NCI-H2196 treated with DMSO at 0.1 percent for 48 hours (cell line): Measurements from ENCODE around the gene RHBDF1.

Experiments
- DNase-seq: peaks from one replicate; lab custom pipeline; 2025; ENCODE audit not compliant: unreplicated experiment; lab: John Stamatoyannopoulos, UW

RHBDF1 gene, protein sequence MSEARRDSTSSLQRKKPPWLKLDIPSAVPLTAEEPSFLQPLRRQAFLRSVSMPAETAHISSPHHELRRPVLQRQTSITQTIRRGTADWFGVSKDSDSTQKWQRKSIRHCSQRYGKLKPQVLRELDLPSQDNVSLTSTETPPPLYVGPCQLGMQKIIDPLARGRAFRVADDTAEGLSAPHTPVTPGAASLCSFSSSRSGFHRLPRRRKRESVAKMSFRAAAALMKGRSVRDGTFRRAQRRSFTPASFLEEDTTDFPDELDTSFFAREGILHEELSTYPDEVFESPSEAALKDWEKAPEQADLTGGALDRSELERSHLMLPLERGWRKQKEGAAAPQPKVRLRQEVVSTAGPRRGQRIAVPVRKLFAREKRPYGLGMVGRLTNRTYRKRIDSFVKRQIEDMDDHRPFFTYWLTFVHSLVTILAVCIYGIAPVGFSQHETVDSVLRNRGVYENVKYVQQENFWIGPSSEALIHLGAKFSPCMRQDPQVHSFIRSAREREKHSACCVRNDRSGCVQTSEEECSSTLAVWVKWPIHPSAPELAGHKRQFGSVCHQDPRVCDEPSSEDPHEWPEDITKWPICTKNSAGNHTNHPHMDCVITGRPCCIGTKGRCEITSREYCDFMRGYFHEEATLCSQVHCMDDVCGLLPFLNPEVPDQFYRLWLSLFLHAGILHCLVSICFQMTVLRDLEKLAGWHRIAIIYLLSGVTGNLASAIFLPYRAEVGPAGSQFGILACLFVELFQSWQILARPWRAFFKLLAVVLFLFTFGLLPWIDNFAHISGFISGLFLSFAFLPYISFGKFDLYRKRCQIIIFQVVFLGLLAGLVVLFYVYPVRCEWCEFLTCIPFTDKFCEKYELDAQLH

DNA sequence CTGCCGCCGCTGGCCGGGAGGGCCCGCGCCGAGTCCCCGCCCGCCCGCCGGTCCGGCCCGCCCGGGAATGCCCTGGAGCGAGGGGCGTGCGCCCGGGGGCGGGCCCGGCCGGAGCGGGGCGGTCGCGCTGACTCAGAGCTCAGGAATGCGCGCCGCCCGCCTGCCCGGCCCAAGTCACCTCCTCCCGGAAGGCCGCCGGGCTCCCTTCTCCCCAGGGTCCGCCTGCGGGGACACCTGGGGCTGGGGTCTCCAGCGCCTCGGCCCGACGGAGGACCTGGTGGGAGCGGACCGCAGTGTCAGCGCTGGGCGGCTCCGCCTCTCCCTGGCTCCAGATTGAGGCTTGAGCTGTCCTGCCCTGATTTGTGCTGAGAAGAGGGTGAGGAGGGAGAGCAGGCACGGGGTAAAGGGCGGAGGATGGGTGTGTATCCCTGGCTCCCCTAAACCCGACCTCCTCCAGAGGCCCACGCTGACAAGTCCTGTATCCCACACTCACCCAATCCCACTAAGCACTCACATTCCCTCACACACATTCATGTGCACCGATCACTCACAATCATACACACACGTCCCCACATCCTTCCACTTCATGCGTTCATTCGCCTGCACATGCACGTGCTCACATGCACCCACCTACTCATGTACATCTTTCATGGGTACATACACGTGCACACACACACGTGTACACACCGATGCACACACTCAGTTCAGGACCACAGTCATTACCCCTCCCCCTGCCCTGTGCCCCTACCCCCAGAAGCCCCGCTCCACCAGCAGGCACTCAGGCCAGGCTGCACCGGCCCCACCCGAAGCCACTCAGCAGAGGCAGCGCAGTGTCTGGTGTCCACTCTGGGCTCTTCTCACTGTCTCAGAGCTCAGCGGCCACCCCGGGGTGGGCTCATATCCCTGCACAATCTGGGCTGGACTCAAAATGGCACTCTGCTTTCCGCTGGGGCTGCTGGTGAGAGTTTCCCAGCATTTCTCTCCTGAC, at the start of gene RHBDF1:
TSS of gene RHBDF1 (minus strand) at position 71 of the 988 bp plus-strand sequence. CDS start 7,616 bp downstream, outside the sequence.
- DNase-seq = no peak

DNA sequence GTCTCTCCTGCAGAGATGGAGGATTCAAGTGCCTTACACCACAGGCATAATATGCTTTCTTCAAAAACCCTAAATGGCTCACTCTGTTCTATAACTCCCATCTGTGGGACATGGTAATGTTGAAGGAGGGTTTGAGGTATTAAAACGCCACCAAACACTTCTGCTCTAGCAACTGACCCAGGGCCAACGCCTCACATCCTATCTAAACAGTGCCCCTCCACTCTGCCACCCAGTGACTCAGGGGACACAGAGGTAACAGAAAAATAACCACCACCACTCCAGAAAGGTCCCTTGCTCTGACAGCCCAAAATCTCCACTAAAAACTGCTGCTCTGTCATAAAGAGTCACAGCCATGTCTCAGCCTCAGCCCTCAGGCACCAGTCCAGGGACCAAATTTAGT, 48.3 kb upstream of the RHBDF1 start:
- DNase-seq = no peak

DNA sequence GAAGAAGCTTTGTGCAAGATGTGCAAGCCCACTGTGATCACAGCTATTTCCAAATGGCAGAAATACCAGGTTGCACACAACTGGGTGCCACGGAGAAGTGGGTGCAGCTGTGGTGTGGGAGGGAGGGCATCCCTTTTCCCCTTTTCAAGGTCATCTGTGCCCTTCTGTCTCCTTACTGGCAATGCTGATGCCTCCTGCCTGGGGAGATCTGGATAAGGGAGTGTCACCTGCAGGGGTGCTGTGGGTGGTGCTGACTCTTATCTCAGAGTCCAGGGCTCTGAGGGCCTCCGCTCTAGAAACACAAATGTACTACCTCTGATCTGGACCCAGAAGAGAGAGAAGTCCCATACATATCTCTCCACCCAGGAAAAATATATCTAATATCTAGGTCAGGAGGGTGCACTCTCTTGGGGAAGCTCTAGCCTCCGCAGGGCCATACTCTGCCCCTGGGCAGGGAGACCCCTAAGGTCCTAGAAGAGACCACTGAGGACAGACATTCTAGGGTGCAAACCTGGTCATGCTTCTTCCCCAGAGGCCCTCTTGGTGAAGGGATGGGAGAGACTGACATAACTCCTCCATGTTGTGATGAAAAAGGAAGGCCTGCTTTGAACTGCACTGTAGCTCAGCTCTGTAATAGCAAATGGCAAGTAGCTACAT, 47.5 kb upstream of the RHBDF1 start:
- DNase-seq = no peak

DNA sequence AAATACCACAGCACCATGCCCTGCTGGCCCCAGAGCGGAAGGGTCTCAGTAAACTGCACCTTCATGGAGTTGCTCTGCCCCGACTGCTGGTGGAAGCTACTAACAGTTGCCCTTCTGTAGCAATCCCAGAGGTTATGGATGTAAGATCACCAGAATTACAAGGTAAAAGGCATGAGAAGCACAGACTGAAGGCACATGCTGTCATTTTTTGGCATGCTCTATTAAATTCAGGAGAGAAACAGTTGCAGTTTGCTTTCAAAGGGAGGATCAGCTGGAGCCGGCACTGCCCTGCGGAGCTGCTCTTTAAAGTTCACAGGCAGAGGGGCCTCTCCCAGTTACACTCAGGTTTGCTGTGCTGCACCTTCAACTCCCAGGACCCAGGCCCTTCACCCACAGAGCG, 46.9 kb upstream of the RHBDF1 start:
- no peak for DNase-seq

DNA sequence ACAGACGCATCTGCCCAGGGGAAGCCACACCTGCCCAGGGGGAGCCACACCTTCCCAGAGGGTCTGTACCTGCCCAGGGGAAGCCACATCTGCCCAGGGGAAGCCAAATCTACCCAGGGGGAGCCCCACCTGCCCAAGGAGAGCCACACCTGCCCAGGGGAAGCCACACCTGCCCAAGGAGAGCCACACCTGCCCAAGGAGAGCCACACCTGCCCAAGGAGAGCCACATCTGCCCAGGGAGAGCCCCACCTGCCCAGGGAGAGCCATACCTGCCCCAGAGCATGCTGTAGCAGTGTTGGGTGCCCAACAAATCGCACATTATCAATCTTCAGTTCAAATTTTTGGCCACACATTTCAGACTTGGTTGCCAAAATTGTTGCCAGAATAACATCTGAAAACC, 46.4 kb upstream of the RHBDF1 start:
- DNase-seq = no peak

DNA sequence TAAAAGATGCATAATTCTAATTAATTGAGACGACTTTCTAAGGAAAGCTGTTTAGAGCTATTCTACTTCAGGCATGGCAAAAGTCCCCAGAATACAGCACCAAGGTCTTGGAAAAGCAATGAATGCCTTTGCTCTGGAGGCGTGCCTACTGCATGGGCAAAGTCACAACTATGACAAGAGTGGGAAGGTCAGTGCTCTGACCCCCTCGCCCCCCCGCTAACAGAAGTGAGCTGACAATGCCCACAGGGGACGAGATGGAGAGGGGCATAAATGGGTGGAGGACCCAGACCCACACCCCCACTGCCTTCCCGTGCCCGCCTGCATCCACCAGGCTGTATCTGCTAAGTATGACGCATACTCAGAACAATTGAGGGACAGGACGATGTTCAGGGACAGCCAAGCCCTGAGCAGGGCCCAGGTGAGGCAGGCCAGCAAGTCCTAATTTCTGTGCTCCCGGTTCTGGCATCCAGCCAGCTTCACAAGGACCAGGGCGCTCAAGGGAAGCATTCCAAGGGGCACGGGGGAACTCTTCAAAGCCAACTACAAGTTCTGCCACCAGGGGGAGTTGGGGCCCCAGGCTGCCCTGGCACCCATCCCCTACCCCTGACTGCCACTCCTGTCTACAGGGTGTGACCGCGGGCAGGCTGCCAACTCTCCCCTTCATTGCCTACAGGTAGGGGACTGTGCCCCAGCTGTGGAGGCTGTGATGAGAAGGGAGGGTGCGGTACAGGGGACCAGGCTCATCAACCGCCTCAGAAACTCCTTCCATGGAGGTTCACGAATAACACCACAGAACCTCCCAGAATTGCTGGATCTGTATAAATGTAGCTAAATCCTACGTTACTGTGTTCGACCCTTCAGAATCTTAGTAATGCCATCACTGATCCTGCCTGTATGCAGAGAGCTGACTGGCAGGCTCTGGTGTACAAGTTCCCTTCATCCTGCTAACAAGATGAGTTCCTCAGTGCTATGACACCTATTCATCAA, 45.2 kb upstream of the RHBDF1 start:
- DNase-seq = peak; percentile 40

DNA sequence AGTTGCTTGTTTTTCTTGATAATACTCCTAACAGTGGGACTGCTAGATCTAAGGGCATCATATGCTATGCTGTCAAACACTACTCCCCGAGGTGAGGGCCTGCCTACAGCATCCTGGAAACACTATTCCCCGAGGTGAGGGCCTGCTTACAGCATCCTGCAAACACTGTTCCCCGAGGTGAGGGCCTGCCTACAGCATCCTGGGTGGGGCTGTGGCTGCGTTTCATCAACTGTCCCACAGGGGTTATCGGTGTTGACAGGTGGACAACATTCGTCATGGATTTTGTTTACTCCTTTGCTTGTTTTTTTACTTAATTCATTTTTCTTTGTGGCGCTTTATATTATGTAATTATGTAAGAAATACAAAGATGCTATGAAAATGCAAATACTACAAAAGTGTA, 43.6 kb upstream of the RHBDF1 start:
- no peak for DNase-seq

DNA sequence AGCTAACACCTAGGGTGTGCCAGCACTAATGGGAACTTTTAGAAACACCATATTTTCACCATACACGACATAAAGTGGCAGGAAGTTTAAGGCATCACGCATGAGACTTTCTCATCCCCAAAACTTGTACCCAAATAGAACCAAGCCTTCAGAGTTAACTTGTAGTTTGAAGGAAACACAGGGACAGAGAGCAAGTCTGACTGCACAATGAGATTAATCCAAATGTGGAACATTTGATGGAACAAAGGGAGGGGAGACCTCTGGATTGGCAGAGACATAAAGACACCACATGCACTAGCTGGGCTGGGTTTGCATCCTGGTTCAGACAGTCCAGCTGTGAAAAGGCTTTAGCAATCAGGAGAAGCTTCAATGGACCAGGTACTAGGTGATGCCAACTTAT, 41.9 kb upstream of the RHBDF1 start:
- DNase-seq = no peak

DNA sequence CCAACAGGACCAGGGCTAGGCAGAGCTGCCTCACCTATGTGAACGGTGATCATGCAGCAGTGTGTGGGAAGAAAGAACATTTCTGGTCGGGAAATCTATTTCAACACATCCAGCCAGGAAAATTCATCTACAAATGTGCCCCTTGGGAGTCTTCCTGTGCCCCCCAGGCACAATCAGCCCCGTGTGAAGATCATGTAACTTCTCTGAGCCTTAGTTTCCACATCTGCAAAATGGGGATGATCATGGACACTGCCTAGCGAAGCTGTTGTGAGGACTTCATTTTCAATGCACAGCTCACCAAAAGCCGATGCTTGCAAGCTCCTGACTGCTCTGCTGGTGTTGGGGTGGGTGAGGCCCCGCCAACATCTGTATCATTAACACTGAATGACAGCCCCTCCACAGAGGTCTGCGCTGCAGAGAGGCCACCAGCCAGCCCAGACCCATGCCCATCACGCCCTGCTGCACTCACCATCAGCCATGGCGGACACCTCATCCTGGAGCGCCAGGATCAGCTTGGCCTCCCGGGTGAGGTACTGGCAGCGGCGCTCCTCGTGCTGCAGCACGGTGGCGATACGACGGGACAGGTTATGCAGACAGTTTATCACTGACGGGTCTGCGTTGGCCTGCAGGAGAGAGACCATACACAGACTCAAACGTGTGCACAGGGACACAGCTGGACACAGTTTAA, 39.9 kb upstream of the RHBDF1 start:
- DNase-seq = no peak

DNA sequence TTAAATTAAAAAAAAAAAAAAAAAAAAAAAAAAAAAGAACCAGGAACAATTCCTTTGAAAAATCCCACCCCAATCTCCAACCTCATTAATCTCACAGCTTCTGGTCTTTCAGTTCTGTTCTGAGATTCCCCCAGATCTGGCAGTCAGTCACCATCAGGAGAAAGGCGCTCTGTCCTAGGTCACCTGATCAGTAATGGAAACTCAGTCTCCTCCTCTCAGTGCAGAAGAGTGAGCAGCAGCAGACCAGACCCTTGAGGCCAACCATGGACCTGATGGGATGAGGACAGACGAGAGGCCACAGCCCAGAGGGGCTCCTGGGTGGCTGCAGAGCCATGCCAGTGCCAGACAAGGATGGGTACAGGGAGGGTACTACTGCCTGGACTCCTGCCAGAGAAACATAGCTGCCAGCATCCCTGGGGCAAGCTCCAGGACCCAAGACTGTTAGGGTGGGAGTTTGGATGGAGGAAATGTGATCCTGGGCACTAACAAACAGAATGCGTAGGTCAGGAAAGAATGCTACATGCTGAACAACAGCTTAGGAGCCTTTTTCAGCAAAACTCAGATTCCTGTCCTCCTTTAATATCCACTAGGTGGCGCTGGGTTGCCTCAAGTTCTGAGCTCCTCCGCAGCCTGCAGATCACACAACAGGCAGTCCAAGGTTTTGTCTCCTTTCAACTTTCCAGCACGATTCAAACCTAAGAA, 34.3 kb upstream of the RHBDF1 start:
- peak; percentile 76 for DNase-seq

DNA sequence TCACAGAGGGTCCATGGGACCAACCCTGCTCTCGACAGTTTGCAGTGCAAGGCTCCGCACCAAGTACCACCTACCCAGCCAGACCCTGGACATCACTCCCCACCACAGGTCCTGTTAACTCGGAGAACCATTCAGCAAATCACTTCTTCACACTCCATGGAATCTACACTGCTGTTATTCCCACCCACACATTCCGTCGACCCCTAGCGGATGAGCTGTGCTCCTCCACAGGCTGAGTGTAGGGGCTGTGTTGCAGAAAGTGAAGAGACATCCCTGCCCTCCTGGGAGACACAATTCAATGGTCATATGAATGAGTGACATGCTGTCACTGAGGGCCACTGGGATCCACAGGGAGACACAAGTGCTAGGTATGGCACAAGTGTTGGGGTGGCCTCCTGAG, 33.1 kb upstream of the RHBDF1 start:
- no peak for DNase-seq

DNA sequence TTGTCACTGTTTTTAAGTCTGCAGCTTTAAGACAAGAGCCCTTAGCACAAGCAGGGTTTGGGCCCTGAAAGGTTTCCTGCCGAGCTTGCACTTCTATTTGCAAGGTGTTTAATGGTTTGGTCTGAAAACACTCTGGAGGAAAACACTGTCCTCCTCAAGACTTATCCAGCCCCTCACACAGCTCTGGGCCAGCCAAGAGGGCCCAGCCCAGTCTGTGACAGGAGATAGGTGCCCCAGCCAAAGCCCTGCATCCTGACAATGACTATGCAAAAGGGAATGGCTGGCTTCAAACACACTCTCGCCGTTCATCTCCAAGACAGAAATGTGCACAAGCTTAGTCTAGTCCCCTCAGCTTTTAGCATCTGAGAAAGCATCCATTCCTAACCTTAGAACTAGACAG, 32.5 kb upstream of the RHBDF1 start:
- DNase-seq = no peak

DNA sequence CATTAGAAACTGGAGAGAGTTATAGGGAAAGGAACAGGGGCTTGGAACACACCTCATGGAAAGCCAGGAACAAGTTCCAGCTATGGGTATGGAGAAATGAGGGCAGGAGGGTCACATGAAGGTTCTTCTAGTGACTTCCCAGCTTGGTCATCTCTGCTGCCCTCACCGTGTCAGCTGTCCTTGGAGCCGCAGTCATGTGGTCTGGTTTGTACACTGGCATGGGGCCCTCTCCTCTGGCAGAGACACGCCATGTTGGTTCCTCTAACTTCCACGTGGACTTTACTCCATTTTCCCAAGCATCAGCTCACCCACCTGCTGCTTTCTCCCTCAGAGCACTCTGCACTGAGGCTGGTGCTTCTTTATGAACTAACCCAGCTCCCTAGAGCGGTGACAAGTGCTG, 31.9 kb upstream of the RHBDF1 start:
- no peak for DNase-seq

DNA sequence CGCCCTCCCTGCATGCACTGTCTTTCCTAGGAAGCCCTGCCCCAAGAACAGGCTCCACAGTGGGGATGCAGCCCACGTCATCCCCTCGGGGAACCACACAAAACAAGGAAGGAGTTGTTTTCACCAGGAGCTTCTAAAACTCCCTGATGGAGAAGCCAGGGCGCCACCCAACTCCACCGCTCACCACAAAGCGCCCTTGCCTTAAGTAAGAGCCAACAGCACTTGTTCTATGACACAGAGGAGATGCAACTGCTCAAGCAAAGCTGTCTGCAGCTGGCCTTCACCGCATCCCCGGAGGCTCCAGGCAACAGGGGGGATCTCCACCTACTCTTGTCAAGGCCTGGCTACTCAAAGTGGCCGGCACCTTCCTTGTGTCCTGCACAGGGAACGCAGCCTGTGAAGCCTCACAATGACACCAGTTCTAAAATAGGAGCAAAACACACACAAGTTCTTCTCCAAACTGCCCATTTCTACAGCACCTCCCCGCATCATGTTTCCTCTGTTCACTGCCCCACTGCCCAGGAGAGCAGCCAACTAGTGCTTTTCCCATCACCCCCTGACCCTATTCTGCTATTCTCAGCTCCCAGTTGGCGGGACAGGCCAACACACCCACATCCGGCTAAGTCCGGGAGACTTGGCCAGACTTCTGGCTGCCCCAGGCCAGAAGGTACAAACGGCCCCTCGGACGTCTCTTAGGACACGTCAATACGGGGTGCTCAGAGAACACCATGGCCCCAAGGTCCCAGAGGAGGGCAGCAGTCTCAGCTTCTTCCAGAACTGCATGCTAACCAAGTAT, 29.8 kb upstream of the RHBDF1 start:
- DNase-seq = no peak

DNA sequence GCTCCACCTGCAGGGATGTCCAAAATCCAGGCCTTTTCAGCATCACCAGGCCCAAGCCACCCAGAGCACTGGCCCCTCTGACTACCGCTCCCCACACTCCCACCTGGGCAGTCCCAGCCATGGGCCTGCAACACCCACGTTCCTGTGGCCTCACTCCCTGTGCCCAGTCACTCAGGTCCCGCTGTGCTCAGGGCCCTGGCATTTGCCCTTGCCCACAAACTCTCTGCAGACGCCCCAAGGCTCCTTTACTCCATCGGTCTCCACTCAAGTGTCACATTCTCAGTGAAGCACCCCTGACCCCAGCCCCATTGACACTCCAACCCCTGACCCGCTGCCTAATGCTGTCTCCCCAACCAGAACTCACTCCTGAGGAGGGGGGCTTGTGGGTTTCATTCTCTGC, 29.2 kb upstream of the RHBDF1 start:
- no peak for DNase-seq

DNA sequence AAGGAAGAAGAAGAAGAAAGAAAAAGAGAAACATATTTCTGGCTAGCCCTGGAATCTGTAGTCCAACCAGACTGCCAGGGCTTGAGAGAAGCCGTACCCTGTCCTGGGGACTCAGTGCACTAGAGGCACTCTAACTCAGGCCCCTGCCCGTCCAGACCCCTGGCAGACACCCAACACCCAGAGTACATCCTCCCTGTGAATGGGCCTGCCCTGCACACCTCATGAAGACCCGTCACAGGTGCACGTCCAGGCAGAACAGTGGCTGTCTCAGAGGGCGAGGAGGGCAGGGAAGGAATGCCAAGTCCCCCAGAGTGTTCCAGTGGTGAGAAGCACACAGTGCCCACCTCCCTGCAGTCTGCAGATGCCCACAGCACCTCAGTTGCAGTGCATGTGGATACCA, 28.6 kb upstream of the RHBDF1 start:
- no peak for DNase-seq

DNA sequence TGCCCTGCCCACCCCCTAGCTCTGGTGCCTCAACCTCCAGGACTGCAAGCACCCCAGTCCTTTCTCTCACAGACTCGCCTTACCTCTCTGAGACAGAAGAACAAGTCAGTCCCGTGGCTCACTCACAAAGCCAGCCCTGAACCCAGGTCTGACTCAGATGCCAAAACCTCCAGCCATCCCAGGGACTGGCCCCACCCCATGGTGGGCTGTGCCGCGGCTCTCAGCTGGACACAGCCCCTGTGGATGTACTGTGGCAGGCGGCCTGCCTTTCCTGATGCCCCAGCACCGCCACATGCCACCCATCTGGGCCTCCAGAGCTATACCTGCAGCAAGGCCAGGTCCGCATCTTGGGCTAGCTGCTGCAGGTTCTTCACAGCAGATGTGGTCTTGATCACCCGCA, 25.4 kb upstream of the RHBDF1 start:
- DNase-seq = no peak
